ENCODE measurements around the gene KNDC1.

Gene KNDC1

DNA sequence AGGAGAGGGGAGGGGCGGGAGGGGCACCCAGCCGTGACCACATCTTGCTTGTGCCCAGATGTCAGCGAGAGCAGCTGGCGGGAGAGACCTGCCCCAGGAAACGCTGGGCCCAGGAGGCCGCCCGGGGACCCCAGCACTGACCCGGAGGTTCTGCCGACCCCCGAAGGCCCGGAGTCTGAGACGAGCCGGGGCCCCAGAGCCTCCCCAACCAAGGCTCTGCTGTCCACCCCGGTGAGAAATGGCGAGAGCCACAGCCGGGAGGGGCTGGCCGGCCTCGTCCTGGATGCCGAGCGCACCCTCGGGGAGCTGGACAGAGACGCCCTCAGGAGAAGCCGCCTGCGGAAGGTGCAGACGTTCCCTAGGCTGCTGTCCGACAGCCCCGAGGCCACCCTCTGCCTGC lies 25.9 kb downstream of the KNDC1 start:
- Histone ChIP-seq H3K4me1 (no peaks in the 10 kb centered on the region), H3K36me3 (replicated peaks) (no peaks in the 10 kb centered on the region), H3K4me3 (no peak overlapping the region), H3K27me3 (ENCODE audit: low read depth) (no peaks in the 10 kb centered on the region), H3K9me3 (no peaks in the 10 kb centered on the region)
- no peak for DNase-seq (ENCODE audit: low spot score in 2 of 2)
- in situ Hi-C loops (cut with MboI; ENCODE audit: low sequenced_read_pairs) = no loop called here

DNA sequence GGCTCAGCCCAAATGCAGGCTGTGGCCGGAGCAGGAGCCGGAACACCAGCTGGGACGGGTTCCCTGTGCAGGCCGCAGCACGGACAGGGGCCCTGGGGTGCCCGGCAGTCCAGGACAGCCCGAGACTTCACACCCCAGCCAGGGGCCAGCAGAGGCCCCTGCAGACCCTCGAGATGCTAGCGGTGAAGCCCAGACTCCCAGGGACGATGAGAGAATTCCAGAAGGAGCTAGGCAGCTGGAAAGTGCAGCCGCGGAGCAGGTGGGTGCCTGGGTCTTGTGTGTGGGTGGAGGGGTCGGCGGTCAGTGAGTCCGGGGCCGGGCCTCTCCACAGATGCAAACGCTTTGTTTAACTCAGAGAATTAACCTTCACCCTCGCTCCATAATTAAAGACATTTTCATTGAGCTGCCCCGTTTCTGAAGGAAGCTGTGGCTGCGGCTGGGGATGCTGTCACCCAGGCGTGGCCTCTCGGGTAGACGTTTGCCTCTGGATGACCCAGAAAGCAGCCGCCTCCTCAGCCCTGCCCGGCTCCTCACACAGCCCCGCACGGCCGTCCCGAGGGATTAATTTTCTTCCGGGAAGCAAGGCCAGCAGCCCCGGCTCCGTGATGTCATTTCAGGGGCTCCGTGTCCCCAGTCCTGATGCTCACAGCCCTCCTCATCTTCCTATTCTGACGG lies 26.5 kb downstream of the KNDC1 start:
- Histone ChIP-seq H3K4me3 (no peak overlapping the region), H3K27me3 (ENCODE audit: low read depth) (no peaks in the 10 kb centered on the region), H3K36me3 (replicated peaks) (no peaks in the 10 kb centered on the region), H3K4me1 (no peaks in the 10 kb centered on the region), H3K9me3 (no peaks in the 10 kb centered on the region)
- in situ Hi-C loops (cut with MboI; ENCODE audit: low sequenced_read_pairs) = no loop called here
- DNase-seq (ENCODE audit: low spot score in 2 of 2) = peak in 1 of 2 experiments; percentile 9

DNA sequence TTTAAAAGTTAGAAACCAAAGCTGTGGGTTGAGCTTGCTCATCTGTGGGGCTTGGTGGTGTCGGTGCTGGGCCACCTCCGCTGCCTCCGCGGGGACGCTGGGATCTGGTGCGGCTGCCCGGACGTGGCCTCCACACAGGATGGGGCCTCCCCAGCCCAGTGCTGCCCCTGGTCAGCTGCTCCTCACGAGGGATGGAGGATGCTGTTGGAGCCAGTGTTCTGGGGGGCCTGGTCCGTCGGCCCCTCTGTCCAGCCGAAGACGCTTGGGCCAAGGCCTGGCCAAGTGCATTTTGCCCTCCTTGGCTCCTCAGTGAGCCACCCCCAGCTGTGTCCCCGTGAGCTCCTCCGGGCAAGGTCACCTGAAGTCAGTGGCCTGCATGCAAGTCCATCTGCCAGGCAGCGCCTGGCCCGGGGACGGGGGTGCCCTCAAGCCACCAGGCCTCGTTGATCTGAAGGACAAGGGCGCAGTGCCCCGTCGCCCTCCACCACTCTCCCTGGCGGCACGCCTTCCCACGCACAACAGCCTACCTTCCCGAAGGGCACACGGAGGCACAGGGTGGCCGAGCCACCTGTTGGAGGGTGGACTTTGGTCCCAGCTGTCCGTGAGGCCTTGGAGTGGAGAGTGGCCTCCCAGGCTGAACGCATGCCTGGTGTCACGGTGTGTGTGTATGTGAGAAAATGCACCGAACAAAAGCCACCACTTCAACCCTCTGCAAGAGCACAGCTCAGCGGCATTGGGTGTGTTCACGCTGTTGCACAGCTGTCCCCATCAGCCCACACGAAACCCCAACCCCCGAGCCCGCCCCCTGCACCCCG lies 27.3 kb downstream of the KNDC1 start:
- 0 out of 2 replicates have a peak, but pooled peaks cover 4% of the 10 kb centered on the region for H3K9me3 ChIP-seq
- DNase-seq (ENCODE audit: low spot score in 2 of 2) = no peak
- H3K4me1 ChIP-seq = no peaks in the 10 kb centered on the region
- H3K36me3 ChIP-seq (replicated peaks) = no peaks in the 10 kb centered on the region
- H3K27me3 ChIP-seq (ENCODE audit: low read depth) = no peaks in the 10 kb centered on the region
- in situ Hi-C loops (cut with MboI; ENCODE audit: low sequenced_read_pairs) = no loop called here
- no peak overlapping the region for H3K4me3 ChIP-seq

DNA sequence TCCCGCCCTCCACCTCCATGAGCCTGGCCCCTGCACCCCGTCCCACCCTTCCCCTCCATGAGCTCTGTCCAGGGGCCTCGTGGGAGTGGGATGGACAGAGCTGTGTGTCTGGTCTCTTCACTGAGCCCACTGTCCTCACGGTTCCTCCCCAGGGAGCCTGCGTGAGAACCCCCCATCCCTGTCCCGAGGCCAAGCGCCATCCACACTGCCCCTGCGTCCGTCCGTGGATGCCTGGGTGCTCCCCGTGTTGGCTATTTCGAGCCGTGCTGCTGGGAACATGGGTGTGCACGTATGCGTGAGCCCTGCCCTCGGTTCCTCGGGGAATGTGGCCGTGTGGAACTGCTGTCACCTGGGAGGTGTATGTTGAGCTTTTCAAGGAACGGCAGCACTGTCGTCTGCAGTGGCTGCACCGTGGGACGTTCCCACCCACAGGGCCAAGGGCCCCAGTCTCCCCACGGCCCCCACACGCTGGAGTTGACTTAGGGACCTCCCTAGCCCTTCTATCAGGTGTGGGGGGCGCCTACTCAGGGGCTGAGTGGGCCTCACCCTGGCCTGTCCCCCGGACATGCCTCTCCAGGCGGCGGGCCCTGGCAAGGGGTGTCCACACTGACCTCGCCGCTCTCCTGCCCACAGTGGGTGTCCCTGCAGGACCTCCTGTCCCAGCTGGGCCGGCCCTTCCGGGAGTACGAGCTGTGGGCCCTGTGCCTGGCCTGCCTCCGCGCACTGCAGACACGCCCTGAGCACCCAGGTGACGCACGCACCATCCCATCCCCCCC lies 28.1 kb downstream of the KNDC1 start:
- H3K9me3 ChIP-seq = 0 out of 2 replicates have a peak, but pooled peaks cover 6% of the 10 kb centered on the region
- peaks cover 7% of the 10 kb centered on the region; the same call in 1 of the 2 replicates for H3K27me3 ChIP-seq (ENCODE audit: low read depth)
- in situ Hi-C loops (cut with MboI; ENCODE audit: low sequenced_read_pairs) = no loop called here
- no peaks in the 10 kb centered on the region for H3K4me1 ChIP-seq
- DNase-seq (ENCODE audit: low spot score in 2 of 2) = no peak
- H3K4me3 ChIP-seq = no peak overlapping the region
- no peaks in the 10 kb centered on the region for H3K36me3 ChIP-seq (replicated peaks)

DNA sequence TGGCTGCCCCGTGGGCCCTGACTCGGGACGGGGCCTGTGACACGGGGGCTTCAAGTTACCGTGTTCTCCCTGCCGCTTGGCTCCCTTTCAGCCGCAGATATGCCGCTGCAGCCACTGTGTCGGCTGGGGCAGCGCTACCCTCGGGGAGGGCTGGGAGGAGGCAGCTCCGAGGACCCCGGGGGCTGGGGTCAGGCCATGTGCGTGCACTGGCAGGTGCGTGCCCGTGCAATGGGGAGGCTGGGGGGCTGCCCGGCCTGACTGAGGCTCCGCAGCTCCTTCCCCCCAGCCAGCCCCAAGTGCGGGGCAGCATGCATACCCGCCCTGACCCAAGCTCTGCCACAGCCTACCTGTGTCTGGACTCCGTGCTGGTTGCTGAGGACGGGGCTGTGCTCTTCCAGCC lies 29.2 kb downstream of the KNDC1 start:
- H3K27me3 ChIP-seq (ENCODE audit: low read depth) = peaks cover 10% of the 10 kb centered on the region

DNA sequence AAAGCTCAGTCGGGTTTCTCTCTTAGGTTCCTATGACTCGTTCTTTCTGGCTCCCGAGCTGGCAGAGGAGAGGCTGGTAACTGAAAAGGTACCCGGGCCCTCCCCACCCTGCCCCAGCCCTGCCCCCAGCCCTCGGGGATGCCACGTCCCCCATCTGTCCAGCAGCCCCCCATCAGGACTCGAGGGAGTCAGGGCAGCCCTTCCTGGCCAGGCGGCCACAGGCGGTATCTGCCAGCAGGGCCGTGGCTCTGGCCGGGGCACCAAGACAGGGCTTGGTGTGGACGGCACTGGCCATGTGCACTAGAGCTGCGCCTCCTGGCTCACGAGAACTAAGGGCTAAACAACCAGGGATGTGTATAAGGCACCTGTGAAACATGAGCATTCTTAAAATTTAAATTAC lies 29.7 kb downstream of the KNDC1 start:
- in situ Hi-C loops (cut with MboI; ENCODE audit: low sequenced_read_pairs) = no loop called here
- Histone ChIP-seq H3K27me3 (ENCODE audit: low read depth) (peaks cover 12% of the 10 kb centered on the region), H3K9me3 (0 out of 2 replicates have a peak, but pooled peaks cover 6% of the 10 kb centered on the region), H3K36me3 (replicated peaks) (no peaks in the 10 kb centered on the region), H3K4me3 (no peak overlapping the region), H3K4me1 (no peaks in the 10 kb centered on the region)
- DNase-seq (ENCODE audit: low spot score in 2 of 2) = no peak

More for the DNA sequence above, 29.2 kb downstream of the KNDC1 start:
- in situ Hi-C loops (cut with MboI; ENCODE audit: low sequenced_read_pairs) = no loop called here
- no peaks in the 10 kb centered on the region for H3K4me1 ChIP-seq
- DNase-seq (ENCODE audit: low spot score in 2 of 2) = no peak
- 0 out of 2 replicates have a peak, but pooled peaks cover 6% of the 10 kb centered on the region for H3K9me3 ChIP-seq
- no peaks in the 10 kb centered on the region for H3K36me3 ChIP-seq (replicated peaks)
- H3K4me3 ChIP-seq = no peak overlapping the region

DNA sequence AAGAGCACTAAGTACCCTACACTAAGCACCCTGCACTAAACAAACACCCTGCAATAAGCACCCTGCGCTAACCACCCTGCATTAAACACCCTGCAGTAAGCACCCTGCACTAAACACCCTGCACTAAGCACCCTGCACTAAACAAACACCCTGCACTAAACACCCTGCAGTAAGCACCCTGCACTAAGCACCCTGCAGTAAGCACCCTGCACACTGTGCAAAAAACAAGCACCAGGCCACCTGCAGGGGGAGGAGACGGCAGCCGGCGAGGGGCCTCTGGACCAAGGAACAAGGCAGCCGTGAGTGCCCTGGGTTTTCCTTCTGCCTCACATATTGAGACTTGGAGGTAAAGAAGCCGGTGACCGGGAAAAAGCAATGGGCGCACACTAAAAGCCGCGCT lies 30.2 kb downstream of the KNDC1 start:
- no peaks in the 10 kb centered on the region for H3K36me3 ChIP-seq (replicated peaks)
- H3K27me3 ChIP-seq (ENCODE audit: low read depth) = peaks cover 13% of the 10 kb centered on the region
- in situ Hi-C loops (cut with MboI; ENCODE audit: low sequenced_read_pairs) = no loop called here
- H3K4me3 ChIP-seq = no peak overlapping the region
- no peaks in the 10 kb centered on the region for H3K4me1 ChIP-seq
- H3K9me3 ChIP-seq = 0 out of 2 replicates have a peak, but pooled peaks cover 6% of the 10 kb centered on the region
- DNase-seq (ENCODE audit: low spot score in 2 of 2) = no peak

DNA sequence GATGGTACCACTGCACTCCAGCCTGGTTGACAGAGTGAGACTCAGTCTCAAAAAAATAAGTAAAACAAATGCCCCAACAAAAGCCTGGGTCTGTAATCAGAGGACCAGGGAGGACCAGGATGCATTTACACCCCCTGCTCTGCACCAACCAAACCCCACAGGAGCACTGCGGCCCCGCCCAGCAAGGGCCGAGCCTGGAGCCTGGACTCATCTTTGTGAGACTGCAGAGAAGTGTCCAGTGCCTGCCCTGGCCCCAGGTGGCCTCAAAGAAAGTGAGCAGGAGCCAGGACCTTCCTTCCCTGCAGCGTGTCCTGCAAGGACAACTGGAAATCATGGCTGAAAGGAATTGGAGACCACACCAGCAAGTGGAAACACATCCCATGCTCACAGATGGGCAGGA lies 31.6 kb downstream of the KNDC1 start:
- Histone ChIP-seq H3K36me3 (replicated peaks) (no peaks in the 10 kb centered on the region), H3K27me3 (ENCODE audit: low read depth) (peaks cover 15% of the 10 kb centered on the region), H3K9me3 (0 out of 2 replicates have a peak, but pooled peaks cover 6% of the 10 kb centered on the region), H3K4me3 (no peak overlapping the region), H3K4me1 (no peaks in the 10 kb centered on the region)
- in situ Hi-C loops (cut with MboI; ENCODE audit: low sequenced_read_pairs) = no loop called here
- no peak for DNase-seq (ENCODE audit: low spot score in 2 of 2)

DNA sequence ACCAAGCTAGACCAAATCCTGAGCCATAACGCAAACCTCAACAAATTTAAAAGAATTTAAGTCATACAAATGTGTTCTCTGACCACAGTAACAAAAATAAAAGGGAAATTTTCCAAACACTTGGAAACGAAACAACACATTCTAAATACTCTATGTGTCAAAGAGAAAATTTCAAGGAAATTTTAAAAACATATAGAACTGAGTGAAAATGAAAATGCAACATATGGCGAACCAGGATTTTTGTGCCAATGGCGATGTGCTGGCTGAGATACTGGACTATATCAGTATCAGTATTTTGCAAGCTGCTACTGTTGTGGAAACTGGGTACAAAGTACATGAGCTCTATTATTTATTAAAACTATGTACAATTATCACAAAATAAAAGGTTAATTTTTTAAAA lies 34.1 kb downstream of the KNDC1 start:
- in situ Hi-C loops (cut with MboI; ENCODE audit: low sequenced_read_pairs) = no loop called here
- Histone ChIP-seq H3K4me1 (no peaks in the 10 kb centered on the region), H3K27me3 (ENCODE audit: low read depth) (peaks cover 22% of the 10 kb centered on the region)

DNA sequence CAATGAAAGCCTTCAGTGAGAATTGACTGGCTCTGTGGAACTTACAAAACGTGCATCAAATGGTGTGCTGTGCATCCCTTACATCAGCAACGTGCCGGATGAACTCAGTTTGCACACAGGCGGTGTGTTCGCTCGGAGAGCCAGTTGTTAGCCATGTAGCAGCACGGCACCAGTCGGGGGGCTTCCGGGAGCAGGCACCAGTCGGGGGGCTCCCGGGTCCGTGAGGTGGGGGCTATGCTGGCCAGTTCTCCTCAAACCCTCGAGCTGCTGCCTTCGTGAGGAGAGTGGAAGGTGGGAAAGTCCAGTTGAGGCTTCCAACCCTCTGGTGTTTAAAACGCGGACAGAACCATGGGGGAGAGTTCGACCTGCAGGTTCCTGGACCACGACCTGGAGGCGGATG lies 35.1 kb downstream of the KNDC1 start:
- in situ Hi-C loops (cut with MboI; ENCODE audit: low sequenced_read_pairs) = no loop called here

More for the DNA sequence above, 34.1 kb downstream of the KNDC1 start:
- no peak overlapping the region for H3K4me3 ChIP-seq
- no peak for DNase-seq (ENCODE audit: low spot score in 2 of 2)
- no peaks in the 10 kb centered on the region for H3K36me3 ChIP-seq (replicated peaks)
- H3K9me3 ChIP-seq = 0 out of 2 replicates have a peak, but pooled peaks cover 6% of the 10 kb centered on the region

DNA sequence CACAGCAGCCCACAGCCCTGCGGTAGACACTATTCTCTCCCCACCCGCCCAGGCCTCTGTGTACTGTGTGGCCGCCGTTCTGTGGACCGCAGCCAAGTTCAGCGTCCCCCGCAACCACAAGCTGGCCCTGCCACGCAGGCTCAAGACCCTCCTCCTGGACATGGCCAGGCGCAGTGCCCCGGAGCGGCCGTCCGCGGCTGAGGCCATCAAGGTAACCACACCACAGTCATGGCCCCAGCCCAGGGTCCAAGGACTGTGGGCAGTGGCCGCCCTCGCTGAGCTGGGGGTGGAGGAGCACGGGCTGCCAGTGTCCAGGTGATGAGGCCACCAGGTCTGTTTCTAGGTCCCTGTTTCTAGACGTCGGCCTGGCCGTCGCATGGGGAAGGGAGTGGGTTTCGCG lies 35.6 kb downstream of the KNDC1 start:
- Histone ChIP-seq H3K27me3 (ENCODE audit: low read depth) (peaks cover 22% of the 10 kb centered on the region), H3K4me3 (no peak overlapping the region), H3K9me3 (0 out of 2 replicates have a peak, but pooled peaks cover 6% of the 10 kb centered on the region), H3K36me3 (replicated peaks) (no peaks in the 10 kb centered on the region), H3K4me1 (no peaks in the 10 kb centered on the region)
- in situ Hi-C loops (cut with MboI; ENCODE audit: low sequenced_read_pairs) = no loop called here
- no peak for DNase-seq (ENCODE audit: low spot score in 2 of 2)

More for the DNA sequence above, 35.1 kb downstream of the KNDC1 start:
- no peak overlapping the region for H3K4me3 ChIP-seq
- H3K27me3 ChIP-seq (ENCODE audit: low read depth) = peaks cover 22% of the 10 kb centered on the region
- H3K4me1 ChIP-seq = no peaks in the 10 kb centered on the region
- H3K9me3 ChIP-seq = 0 out of 2 replicates have a peak, but pooled peaks cover 6% of the 10 kb centered on the region
- no peak for DNase-seq (ENCODE audit: low spot score in 2 of 2)
- no peaks in the 10 kb centered on the region for H3K36me3 ChIP-seq (replicated peaks)

DNA sequence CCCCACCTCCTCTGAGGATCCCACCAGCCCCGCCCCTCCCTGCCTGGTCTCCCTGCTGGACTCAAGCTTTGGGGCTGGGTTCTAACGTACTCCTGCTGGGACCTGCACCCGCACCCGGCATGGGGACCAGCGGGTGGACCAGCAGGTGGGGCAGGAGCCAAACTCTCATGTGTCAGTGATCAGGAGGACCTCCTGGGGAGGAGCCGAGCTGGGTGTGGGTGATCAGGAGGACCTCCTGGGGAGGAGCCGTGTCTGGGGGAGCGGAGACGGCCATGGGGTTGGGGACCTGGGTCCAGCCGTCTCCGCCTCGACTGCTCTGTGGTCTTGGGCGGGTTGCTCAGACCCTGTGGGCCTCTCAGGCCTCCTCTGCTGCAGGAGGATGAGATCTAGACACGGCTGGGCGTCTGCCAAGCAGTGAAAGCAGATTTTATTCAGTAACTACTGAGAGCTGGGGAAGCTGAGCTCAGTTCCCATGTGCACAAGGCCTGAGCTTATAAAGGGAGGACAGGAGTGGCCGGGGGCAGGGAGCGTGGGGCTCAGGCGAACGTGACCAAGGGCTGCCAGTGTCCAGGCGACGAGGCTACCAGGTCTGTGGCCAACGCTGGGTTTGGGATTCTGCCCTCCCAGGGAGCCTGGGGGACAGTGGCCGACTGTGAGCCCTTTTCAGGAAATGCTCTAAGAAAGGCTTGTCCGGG lies 36.3 kb downstream of the KNDC1 start:
- no peaks in the 10 kb centered on the region for H3K36me3 ChIP-seq (replicated peaks)
- no peak overlapping the region for H3K4me3 ChIP-seq
- no peak for DNase-seq (ENCODE audit: low spot score in 2 of 2)
- in situ Hi-C loops (cut with MboI; ENCODE audit: low sequenced_read_pairs) = no loop called here
- no peaks in the 10 kb centered on the region for H3K4me1 ChIP-seq
- peaks cover 24% of the 10 kb centered on the region for H3K27me3 ChIP-seq (ENCODE audit: low read depth)
- H3K9me3 ChIP-seq = 0 out of 2 replicates have a peak, but pooled peaks cover 6% of the 10 kb centered on the region

Data from HAP-1 (cell line).